NT2/D1 (cell line): ENCODE measurements around the gene NFIA.

Source experiments
- SUZ12 ChIP-seq: IDR thresholded peaks from 2 replicates; pipeline ENCODE4 v1.6.1; 2011; ENCODE audit not compliant: insufficient read length, insufficient read depth; ENCODE audit errors: extremely low read depth
- ZNF274 ChIP-seq: IDR thresholded peaks from 2 replicates; pipeline ENCODE4 v1.6.1; 2011; ENCODE audit warnings: mild to moderate bottlenecking, low read depth, low read length

DNA sequence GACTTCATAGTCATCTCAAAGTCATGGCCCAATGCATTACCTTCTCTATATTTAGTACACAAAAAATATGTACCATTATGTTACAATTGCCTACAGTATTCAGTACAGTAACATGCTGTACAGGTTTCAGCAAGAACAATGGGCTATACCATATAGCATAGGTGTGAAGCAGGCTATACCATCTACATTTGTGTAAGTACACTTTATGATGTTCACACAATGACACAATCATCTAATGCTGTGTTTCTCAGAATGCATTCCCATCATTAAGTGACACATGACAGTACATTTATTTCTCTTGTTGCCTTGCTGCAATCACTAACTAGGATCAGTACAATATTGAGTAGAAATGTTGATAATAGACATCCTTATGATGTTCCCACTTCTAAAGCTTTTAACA lies 46.5 kb upstream of the NFIA start:
- TF ChIP-seq ZNF274 (no peak), SUZ12 (no peak)
